Suprapubic skin (tissue), 3 donors: ENCODE data around the gene PTPRCAP.

Experiments used
- CTCF ChIP-seq, 2 donors: fragments of 200-600 bp in 1 of 2; fragments of 450-650 bp in 1 of 2; sonication (generic) in 1 of 2; IDR thresholded peaks; one replicate each; pipeline ENCODE4 v1.5.1; 2016 to 2019; ENCODE audit warnings: antibody characterized with exemption in 2 of 2, mild to moderate bottlenecking in 1 of 2, moderate library complexity in 1 of 2
- POLR2AphosphoS5 ChIP-seq, 3 donors: sonication (generic); formaldehyde crosslinking; IDR thresholded peaks; one replicate each; pipeline ENCODE4 v1.6.1; 2017; ENCODE audit warnings: antibody characterized with exemption in 3 of 3

- no peak for TF ChIP-seq CTCF (IDR thresholded peaks at IDR 0.05)
- TF ChIP-seq POLR2AphosphoS5 (IDR thresholded peaks at IDR 0.05) = no peak
Observed at GRCh38 chr11:67450796-67451657, 13.5 kb upstream of the PTPRCAP start.
